Testis (tissue), 3 donors: ENCODE data around the gene LYSMD3. TPM values are rescaled to one million over a fixed set of nuclear protein-coding genes. Genes with fewer than 3 reads are reported as not detected.

ENCODE experiments used
- DNase-seq: peaks from one replicate; pipeline ENCODE4 v3.0.0-alpha.2; 2019
- H3K27ac ChIP-seq, 2 donors: fragments of 200-600 bp; sonication (generic); one replicate each; pipeline ENCODE4 v1.5.1; 2019
- H3K27me3 ChIP-seq: fragments of 200-600 bp; sonication (generic); one replicate; pipeline ENCODE4 v1.5.1; 2019
- H3K36me3 ChIP-seq: fragments of 200-600 bp; sonication (generic); one replicate; pipeline ENCODE4 v1.5.1; 2017; ENCODE audit warnings: low read depth; ENCODE audit errors: missing control alignments
- H3K4me1 ChIP-seq: fragments of 200-600 bp; sonication (generic); one replicate; pipeline ENCODE4 v1.5.1; 2019
- H3K4me3 ChIP-seq, 2 donors: fragments of 200-600 bp; sonication (generic); one replicate each; pipeline ENCODE4 v1.5.1; 2017 to 2019
- H3K9me3 ChIP-seq: fragments of 200-600 bp; sonication (generic); one replicate; pipeline ENCODE4 v1.5.1; 2017
- POLR2A ChIP-seq: fragments of 450-650 bp; IDR thresholded peaks from one replicate; pipeline ENCODE4 v1.6.1; 2017; ENCODE audit warnings: antibody characterized with exemption, mild to moderate bottlenecking, moderate library complexity
- WGBS, 2 donors: methylation state at CpG; one replicate each; pipeline ENCODE4 v1.1.5; 2018; 5-methylcytosine and 5-hydroxymethylcytosine counted together
- intact Hi-C: fragments of 100-400 bp; cut with DNase I; formaldehyde crosslinking; loops from one replicate; pipeline ENCODE4 v1.15.1; 2023; ENCODE audit warnings: low total_unique reads
- polyA plus RNA-seq: library from polyadenylated mRNA; stranded (reverse); fragments of 350-450 nt; fragmentation: Illumina TruSeq; extraction: RNeasy Lipid Tissue Mini Kit (QIAGEN cat#74804); gene quantifications from one replicate; pipeline ENCODE4 v1.2.3, GENCODE V29; 2014; ENCODE audit warnings: low read depth, low replicate concordance; ENCODE audit not compliant: insufficient read depth
- total RNA-seq, 2 donors: library from RNA; depleted of rRNA; stranded (reverse); fragments of >200 nt; gene quantifications; one replicate each; pipeline ENCODE4 v1.2.3, GENCODE V29; 2016
- TF ChIP-seq, protein P1 (sequence below), 3 experiments: fragments of 450-650 bp in 2 of 3; fragments of 200-600 bp in 1 of 3; sonication (generic) in 1 of 3; IDR thresholded peaks; one replicate each; pipeline ENCODE4 v1.5.1; 2016 to 2019; ENCODE audit warnings: antibody characterized with exemption in 3 of 3, mild to moderate bottlenecking in 2 of 3, moderate library complexity in 1 of 3

The LYSMD3 gene
- total and polyA plus RNA-seq, 3 donors from 2014 or later = 9.4 to 11.0 (median 10.4) TPM

GRCh38 chr5:90475436-90475980, 53.9 kb downstream of the LYSMD3 start:
- DNase-seq = no peak

DNA sequence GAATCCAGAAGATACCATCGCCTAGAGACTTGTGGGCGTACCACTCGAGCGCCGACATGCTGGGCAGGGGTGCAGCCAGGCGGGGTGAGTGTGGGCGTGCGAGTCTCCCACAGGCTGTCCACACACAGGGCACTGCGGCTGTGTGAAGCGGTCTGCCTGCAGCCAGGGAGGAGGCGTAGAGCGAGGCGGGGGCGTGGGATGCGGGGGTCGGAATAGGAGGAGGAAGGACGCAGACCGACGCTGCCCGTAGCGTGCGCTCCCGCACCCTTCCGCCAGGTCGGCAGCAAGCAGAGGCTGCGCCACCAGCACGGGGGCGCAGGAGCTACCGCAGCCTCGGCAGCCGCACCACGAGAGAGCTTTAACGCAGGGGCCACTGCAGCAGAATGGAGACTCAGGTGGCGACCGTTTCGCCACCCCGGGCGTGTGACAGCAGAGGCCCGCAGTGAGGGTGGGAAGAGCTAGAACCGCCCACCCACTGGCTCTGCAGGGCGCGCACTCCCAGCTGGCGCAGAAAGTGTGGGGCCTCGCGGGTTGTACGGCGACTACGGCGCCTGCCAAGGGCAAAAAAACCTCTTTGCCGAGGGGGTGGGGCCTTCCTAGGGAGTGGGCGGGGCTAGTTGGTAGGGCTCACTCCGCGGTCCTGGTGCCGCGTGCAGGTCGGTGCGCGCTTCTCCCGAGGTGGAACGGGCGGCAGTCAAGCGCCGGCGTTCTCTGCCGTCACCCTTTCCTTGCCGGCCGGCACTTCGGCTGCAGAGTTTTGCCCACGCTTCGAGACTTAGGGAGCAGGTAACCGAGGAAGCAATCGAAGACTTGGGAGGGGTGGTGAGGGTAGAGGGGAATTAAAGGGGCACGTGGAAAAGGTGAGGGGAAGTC, 54.9 kb downstream of the LYSMD3 start, which contains the start of the genes MBLAC2 and POLR3G:
Gene MBLAC2, minus strand, starts transcription at position 537 of the 873 bp plus-strand sequence. Its CDS starts 479 bp downstream, at position 58.
Gene POLR3G, plus strand, starts transcription at position 630 of the 873 bp plus-strand sequence. CDS start 10,704 bp downstream, outside the sequence.
- Histone ChIP-seq H3K4me1 (peaks cover 6% of the 10 kb centered on the region), H3K27me3 (no peaks in the 10 kb centered on the region), H3K9me3 (no peaks in the 10 kb centered on the region), H3K4me3 (peak within 1 kb of the TSS; percentile 77 to 92), H3K36me3 (no peaks in the 10 kb centered on the region), H3K27ac (peak within 1 kb of the TSS; percentile 44 to 79)
- WGBS, 2 donors = 0% methylated on average over 14 to 58 of the region's 73 CpGs
- TF ChIP-seq, protein P1, sequence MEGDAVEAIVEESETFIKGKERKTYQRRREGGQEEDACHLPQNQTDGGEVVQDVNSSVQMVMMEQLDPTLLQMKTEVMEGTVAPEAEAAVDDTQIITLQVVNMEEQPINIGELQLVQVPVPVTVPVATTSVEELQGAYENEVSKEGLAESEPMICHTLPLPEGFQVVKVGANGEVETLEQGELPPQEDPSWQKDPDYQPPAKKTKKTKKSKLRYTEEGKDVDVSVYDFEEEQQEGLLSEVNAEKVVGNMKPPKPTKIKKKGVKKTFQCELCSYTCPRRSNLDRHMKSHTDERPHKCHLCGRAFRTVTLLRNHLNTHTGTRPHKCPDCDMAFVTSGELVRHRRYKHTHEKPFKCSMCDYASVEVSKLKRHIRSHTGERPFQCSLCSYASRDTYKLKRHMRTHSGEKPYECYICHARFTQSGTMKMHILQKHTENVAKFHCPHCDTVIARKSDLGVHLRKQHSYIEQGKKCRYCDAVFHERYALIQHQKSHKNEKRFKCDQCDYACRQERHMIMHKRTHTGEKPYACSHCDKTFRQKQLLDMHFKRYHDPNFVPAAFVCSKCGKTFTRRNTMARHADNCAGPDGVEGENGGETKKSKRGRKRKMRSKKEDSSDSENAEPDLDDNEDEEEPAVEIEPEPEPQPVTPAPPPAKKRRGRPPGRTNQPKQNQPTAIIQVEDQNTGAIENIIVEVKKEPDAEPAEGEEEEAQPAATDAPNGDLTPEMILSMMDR (IDR thresholded peaks at IDR 0.05) = peak in 2 of 3 experiments; percentile 29 to 45
- TF ChIP-seq POLR2A = no peak
- peak; percentile 95 for DNase-seq
- intact Hi-C loops = no loop called here

More at GRCh38 chr5:90475436-90475980, 53.9 kb downstream of the LYSMD3 start:
- no peak overlapping the region for H3K27ac ChIP-seq
- peak overlapping the region; percentile 77 to 92 for H3K4me3 ChIP-seq
- 54 to 63% methylated on average over 17 of the region's 17 CpGs for WGBS, 2 donors
- TF ChIP-seq, protein P1 (IDR thresholded peaks at IDR 0.05) = no peak
- TF ChIP-seq POLR2A = no peak
- no peaks in the 10 kb centered on the region for H3K9me3 ChIP-seq
- peaks cover 6% of the 10 kb centered on the region for H3K4me1 ChIP-seq
- H3K27me3 ChIP-seq = no peaks in the 10 kb centered on the region
- no peaks in the 10 kb centered on the region for H3K36me3 ChIP-seq
- intact Hi-C loops = no loop called here

DNA sequence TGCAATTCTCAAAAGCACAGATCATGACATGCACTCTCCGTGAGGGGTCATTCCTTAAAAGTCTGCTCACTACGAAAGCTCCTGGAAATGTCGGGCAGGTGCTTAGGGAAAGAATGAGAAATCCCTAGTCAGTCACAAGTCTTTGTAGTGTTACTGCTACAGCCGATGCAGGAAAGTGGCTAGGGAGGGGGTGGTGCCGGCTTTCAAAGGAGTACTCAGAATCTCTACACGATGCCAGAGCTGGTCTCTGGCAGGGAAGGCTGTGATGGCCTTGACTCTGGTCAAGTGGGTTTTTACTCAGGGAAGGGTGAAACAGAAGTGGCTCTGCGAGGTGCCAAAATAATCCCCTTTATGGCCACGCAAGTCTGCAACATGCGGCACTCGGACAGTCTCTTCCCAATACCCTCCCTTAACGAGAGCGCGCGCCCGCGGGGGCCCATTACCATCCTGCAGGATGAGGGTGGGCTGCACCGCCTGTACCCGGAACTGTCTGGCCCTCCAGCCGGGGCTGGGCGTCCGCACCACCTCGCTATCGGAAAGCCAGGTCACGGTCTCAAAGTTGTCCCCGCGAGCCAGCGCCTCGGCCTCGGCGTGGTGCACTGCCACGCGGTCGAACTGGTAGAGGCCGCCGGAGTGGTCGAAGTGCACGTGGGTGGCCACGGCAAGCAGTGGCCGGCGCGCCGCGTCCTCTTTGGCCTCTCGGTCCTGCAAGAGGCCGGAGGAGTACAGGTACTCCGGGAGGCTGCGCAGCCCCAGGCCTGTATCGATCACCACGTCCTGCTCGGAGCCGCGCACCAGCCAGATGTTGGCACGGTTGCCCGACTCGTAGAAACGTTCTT, 55.8 kb downstream of the LYSMD3 start:
- intact Hi-C loops = no loop called here
- 1 to 2% methylated on average over 20 to 22 of the region's 56 CpGs for WGBS, 2 donors
- Histone ChIP-seq H3K27ac (peak overlapping the region; percentile 44 to 79), H3K4me3 (peak overlapping the region; percentile 77 to 92), H3K36me3 (no peaks in the 10 kb centered on the region), H3K4me1 (peaks cover 6% of the 10 kb centered on the region), H3K9me3 (no peaks in the 10 kb centered on the region), H3K27me3 (no peaks in the 10 kb centered on the region)
- DNase-seq = peak; percentile 74
- TF ChIP-seq, protein P1 (IDR thresholded peaks at IDR 0.05) = no peak
- no peak for TF ChIP-seq POLR2A

DNA sequence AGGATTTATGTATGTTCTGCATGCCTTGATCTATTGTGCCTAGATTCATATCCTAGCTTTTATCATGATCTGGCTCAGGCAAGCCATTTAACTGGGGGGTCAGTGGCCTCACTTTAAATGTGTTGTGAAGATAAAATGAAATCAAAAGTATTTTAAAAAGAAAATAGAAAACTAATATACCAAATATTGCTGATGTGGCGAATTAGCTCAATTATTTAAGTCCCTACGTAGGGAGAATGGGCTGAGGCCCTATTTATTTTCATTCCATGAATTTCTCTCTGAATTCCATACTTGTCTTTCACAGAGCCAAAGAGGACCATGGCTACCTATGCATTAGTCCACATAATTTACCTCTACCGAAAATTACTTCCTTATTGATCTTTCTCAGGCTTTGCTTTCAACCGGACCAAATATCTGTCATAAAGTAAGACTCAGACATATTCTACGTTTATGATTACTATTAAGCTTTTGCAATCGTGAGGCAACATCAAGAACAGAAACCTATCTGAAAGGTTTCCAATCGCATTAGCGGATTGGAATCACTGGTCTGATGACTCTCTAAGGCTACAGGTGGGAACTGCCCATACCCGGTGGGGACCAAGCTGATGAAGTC, 56.5 kb downstream of the LYSMD3 start:
- Histone ChIP-seq H3K4me3 (peak overlapping the region; percentile 77 to 92), H3K4me1 (peaks cover 6% of the 10 kb centered on the region), H3K9me3 (no peaks in the 10 kb centered on the region), H3K27ac (no peak overlapping the region), H3K27me3 (no peaks in the 10 kb centered on the region), H3K36me3 (no peaks in the 10 kb centered on the region)
- DNase-seq = no peak
- intact Hi-C loops = no loop called here
- TF ChIP-seq POLR2A = no peak
- TF ChIP-seq, protein P1 (IDR thresholded peaks at IDR 0.05) = no peak
- WGBS, 2 donors = 39 to 42% methylated on average over 9 of the region's 9 CpGs
